ENCODE results near the gene AIMP2. TPM values are rescaled to one million over a fixed set of nuclear protein-coding genes. Genes with fewer than 3 reads are reported as not detected.
"Not testable (repeated sequence)": the region's sequence is repeated elsewhere in the genome, so short reads cannot be mapped to it uniquely, and the experiment has no call there.

The AIMP2 gene
- total RNA-seq: 10 to 100 TPM; 28.2 to 29.8 (median 28.4) TPM

- TF ChIP-seq POLR2AphosphoS5 (IDR thresholded peaks at IDR 0.05) (peak; percentile 63 to 83 (median 80)), CTCF (IDR thresholded peaks at IDR 0.05) (no peak), POLR2A (IDR thresholded peaks at IDR 0.05) (peak; percentile 40)
- H3K27ac ChIP-seq: peak within 1 kb of the TSS; percentile 85 to 96
- no peaks in the 10 kb centered on the region for H3K27me3 ChIP-seq
- H3K9me3 ChIP-seq: no peaks in the 10 kb centered on the region
- H3K36me3 ChIP-seq: no peaks in the 10 kb centered on the region
- H3K4me3 ChIP-seq: peak within 1 kb of the TSS; percentile 63 to 95 (median 65)
- no peaks in the 10 kb centered on the region for H3K4me1 ChIP-seq
- peak; percentile 97 for DNase-seq (ENCODE audit: low spot score in 2 of 2)
- intact Hi-C loops (cut with DNase I; ENCODE audit: low total_unique reads): no loop called here
Measured at GRCh38 chr7:6008668-6009611, at the start of gene AIMP2, which contains the start of gene PMS2. Gene AIMP2, plus strand, starts transcription at chr7:6009272. Its CDS starts 92 bp downstream, at chr7:6009364. Gene PMS2, minus strand, starts transcription at chr7:6009049. Its CDS starts 30 bp downstream, at chr7:6009019.

- H3K27me3 ChIP-seq; H3K36me3 ChIP-seq; H3K4me3 ChIP-seq; DNase-seq (ENCODE audit: low spot score in 2 of 2); H3K27ac ChIP-seq; H3K4me1 ChIP-seq; intact Hi-C loops (cut with DNase I; ENCODE audit: low total_unique reads); H3K9me3 ChIP-seq: not testable (repeated sequence)
Measured at GRCh38 chr7:5963205-5963604, 45.9 kb upstream of the AIMP2 start.

GRCh38 chr7:5963810-5964209 lies 45.3 kb upstream of the AIMP2 start:
- H3K36me3 ChIP-seq; H3K4me1 ChIP-seq; H3K27ac ChIP-seq; DNase-seq (ENCODE audit: low spot score in 2 of 2); intact Hi-C loops (cut with DNase I; ENCODE audit: low total_unique reads); H3K4me3 ChIP-seq; H3K9me3 ChIP-seq; H3K27me3 ChIP-seq: not testable (repeated sequence)

- intact Hi-C loops (cut with DNase I; ENCODE audit: low total_unique reads); DNase-seq (ENCODE audit: low spot score in 2 of 2); H3K4me1 ChIP-seq; H3K27ac ChIP-seq; H3K36me3 ChIP-seq; H3K27me3 ChIP-seq; H3K4me3 ChIP-seq; H3K9me3 ChIP-seq: not testable (repeated sequence)
Measured at GRCh38 chr7:5970347-5970911, 38.6 kb upstream of the AIMP2 start, which contains the start of gene RSPH10B. Gene RSPH10B, minus strand, starts transcription at chr7:5970689. Its CDS starts 3,573 bp downstream, at chr7:5967116.

DNA sequence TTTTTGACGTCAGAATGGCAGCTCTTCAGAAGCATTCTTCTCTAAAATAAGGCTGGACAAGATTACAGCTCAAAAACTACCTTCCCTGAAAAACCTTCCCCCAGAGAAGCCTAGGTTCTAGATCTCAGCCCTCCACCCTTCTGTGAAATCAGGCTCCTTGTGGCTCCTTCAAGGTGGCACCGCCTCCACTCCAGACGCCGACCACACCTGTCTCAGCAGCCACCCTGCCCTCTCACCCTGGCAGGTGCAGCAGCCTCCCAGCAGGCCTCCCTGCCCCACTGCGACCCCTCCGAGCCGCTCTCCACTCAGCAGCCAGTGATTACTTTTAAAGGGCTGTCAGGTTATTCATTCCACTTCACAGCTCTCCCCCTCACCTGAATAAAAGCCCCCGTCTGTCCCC lies 35.5 kb upstream of the AIMP2 start:
- H3K4me1 ChIP-seq; H3K27ac ChIP-seq; H3K27me3 ChIP-seq; H3K36me3 ChIP-seq; intact Hi-C loops (cut with DNase I; ENCODE audit: low total_unique reads); H3K4me3 ChIP-seq; DNase-seq (ENCODE audit: low spot score in 2 of 2); H3K9me3 ChIP-seq: not testable (repeated sequence)

DNA sequence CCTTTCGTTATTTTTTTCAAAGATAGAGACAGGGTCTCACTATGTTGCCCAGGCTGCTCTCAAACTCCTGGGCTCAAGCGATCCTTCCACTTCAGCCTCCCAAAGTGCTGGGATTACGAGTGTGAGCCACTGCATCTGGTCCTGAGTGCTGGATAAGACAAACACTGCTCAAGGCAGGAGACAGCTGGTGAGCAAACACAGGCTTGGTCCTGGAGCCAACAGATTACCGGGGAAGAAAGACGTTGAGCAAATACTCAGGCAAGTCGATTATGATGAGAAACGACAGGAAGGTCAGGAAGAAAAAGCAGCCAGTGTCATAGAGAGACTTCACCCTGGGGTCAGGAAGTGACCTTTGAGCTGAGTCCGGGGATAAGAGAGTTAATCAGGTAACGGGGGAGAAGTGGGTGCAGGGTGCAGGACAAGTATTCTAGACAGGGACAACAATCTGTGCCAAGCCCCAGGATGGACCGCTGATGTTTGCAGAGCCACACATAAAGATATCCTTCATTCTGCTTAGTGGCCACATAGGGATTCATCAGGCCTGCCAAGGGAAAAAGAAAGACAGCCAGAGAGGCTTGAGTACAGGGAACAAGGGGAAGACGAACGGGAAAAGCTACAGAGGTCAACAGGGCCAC lies 29.3 kb upstream of the AIMP2 start:
- H3K4me1 ChIP-seq; intact Hi-C loops (cut with DNase I; ENCODE audit: low total_unique reads); DNase-seq (ENCODE audit: low spot score in 2 of 2); H3K36me3 ChIP-seq; H3K9me3 ChIP-seq; H3K27me3 ChIP-seq; H3K4me3 ChIP-seq; H3K27ac ChIP-seq: not testable (repeated sequence)

DNA sequence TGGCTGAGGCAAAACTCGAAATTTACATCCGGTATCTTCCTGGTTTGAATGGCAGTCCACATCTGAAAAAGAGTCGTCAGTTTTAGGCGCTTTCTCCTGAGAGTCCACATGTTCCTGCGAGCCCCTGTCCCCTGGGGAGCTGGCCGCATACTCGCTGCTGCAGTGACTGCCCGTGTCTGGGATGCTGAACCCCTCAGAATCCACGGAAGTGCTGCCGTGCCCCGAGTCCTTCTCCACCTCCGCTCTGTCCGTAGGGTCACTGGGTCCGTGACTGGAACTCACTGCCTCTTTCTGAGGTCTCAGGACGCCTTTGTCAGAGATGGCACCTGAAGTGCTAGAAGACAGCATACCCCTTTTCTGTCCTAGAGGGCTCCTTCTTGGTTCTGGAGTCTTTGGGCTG lies 22.0 kb upstream of the AIMP2 start:
- intact Hi-C loops (cut with DNase I; ENCODE audit: low total_unique reads); H3K9me3 ChIP-seq; H3K4me3 ChIP-seq; H3K4me1 ChIP-seq; H3K27ac ChIP-seq; DNase-seq (ENCODE audit: low spot score in 2 of 2); H3K27me3 ChIP-seq; H3K36me3 ChIP-seq: not testable (repeated sequence)

- H3K9me3 ChIP-seq: no peaks in the 10 kb centered on the region
- no peaks in the 10 kb centered on the region for H3K36me3 ChIP-seq
- no peaks in the 10 kb centered on the region for H3K4me1 ChIP-seq
- H3K4me3 ChIP-seq: no peak overlapping the region
- intact Hi-C loops (cut with DNase I; ENCODE audit: low total_unique reads): no loop called here
- TF ChIP-seq POLR2AphosphoS5 (IDR thresholded peaks at IDR 0.05): no peak
- no peak for TF ChIP-seq POLR2A (IDR thresholded peaks at IDR 0.05)
- peak in 2 of 3 donors; percentile 58 to 72 for TF ChIP-seq CTCF (IDR thresholded peaks at IDR 0.05)
- no peaks in the 10 kb centered on the region for H3K27me3 ChIP-seq
- DNase-seq (ENCODE audit: low spot score in 2 of 2): peak in 1 of 2 donors; percentile 43
- H3K27ac ChIP-seq: no peak overlapping the region
Measured at GRCh38 chr7:5997210-5997808, 11.8 kb upstream of the AIMP2 start.
